Osteoblast (primary cell): Measurements from ENCODE around the gene PRKAR1A. TPM values are rescaled to one million over a fixed set of nuclear protein-coding genes. Genes with fewer than 3 reads are reported as not detected.
A peak's percentile ranks its signal among the peaks of the same experiment; 100 is the strongest.
"Not testable (repeated sequence)": the region's sequence is repeated elsewhere in the genome, so short reads cannot be mapped to it uniquely, and the experiment has no call there.

Experiments
- DNase-seq: peaks from one replicate; pipeline ENCODE4 v3.0.0; 2011; ENCODE audit warnings: low spot score, mixed read lengths; ENCODE audit not compliant: insufficient read length; ENCODE audit errors: missing footprints
- H2AFZ ChIP-seq: 2 replicates; pipeline ENCODE4 v1.6.0; 2011; ENCODE audit warnings: mild to moderate bottlenecking, low read length
- H3K27ac ChIP-seq: 2 replicates; pipeline ENCODE4 v1.5.1; 2011; ENCODE audit warnings: mild to moderate bottlenecking, low read depth, low read length, moderate library complexity
- H3K27me3 ChIP-seq: 2 replicates; pipeline ENCODE4 v1.6.0; 2012; ENCODE audit warnings: mild to moderate bottlenecking, control low read depth, inconsistent platforms, low read length, moderate library complexity; ENCODE audit not compliant: insufficient read depth
- H3K36me3 ChIP-seq: 2 replicates; pipeline ENCODE4 v1.5.1; 2011; ENCODE audit warnings: mild to moderate bottlenecking, low read length, control low read depth, moderate library complexity; ENCODE audit not compliant: insufficient read depth
- H3K4me1 ChIP-seq: 2 replicates; pipeline ENCODE4 v1.5.1; 2011; ENCODE audit warnings: mild to moderate bottlenecking, low read length, control low read depth, moderate library complexity; ENCODE audit not compliant: insufficient read depth
- H3K4me2 ChIP-seq: 2 replicates; pipeline ENCODE4 v1.6.0; 2011; ENCODE audit warnings: mild to moderate bottlenecking, low read length; ENCODE audit not compliant: insufficient read depth
- H3K4me3 ChIP-seq: fragments of 200-600 bp; sonication (generic); 3 replicates; pipeline ENCODE4 v1.5.1; 2012; ENCODE audit warnings: mild to moderate bottlenecking, low read length, inconsistent platforms; ENCODE audit not compliant: insufficient read depth
- H3K79me2 ChIP-seq: 2 replicates; pipeline ENCODE4 v1.6.0; 2012; ENCODE audit warnings: mild to moderate bottlenecking, low read length, control low read depth, inconsistent platforms; ENCODE audit not compliant: insufficient read depth
- H3K9me3 ChIP-seq: 2 replicates; pipeline ENCODE4 v1.5.1; 2011; ENCODE audit warnings: low read depth, low read length, control low read depth
- H4K20me1 ChIP-seq: 2 replicates; pipeline ENCODE4 v1.6.0; 2012; ENCODE audit warnings: mild to moderate bottlenecking, low read length, control low read depth; ENCODE audit not compliant: insufficient read depth
- total RNA-seq: library from RNA; depleted of rRNA; stranded (reverse); fragments of >200 nt; gene quantifications from 2 replicates; pipeline ENCODE4 v1.2.3, GENCODE V29; 2012
- TF ChIP-seq, protein P1 (sequence below): IDR thresholded peaks from 2 replicates; pipeline ENCODE4 v1.5.1; 2011; ENCODE audit warnings: mild to moderate bottlenecking, low read depth, low read length, moderate library complexity; ENCODE audit errors: extremely low read depth

The PRKAR1A gene
- total RNA-seq, 1 donor, result 259 TPM

DNA sequence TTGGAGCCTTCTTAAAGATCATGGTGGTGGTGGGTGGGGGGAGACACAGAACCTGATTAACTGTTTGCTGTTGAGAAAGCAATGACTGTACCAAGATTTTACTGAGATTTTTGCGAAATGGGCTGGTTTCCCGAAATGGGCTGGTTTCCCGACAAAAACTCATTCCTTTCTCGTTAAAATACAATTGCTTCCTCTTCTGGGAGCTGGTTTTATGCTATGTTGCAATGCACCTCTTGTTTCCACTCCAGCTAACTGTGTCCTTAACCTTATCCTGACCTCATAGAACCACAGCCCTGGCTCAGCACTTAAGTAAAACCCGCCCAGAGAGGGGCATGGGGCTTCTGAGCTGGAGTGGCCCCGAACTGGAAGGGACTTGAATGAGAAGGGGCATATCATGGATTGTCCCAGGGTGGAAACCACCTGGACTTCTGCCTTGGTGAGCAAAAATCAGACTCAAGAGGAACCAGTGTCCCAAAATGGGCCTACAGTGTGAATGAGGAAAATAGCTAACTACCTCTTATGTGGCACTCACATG lies 68.1 kb downstream of the PRKAR1A start:
- Histone ChIP-seq H3K27ac (peak overlapping the region; percentile 74), H3K4me1 (peaks cover 62% of the 10 kb centered on the region), H3K9me3 (no peaks in the 10 kb centered on the region), H3K36me3 (peaks cover 3% of the 10 kb centered on the region), H3K4me3 (no peak overlapping the region), H4K20me1 (no peaks in the 10 kb centered on the region), H3K79me2 (peaks cover 2% of the 10 kb centered on the region), H3K4me2 (peak overlapping the region; percentile 42), H3K27me3 (no peaks in the 10 kb centered on the region), H2AFZ (no peak overlapping the region)
- TF ChIP-seq, protein P1, sequence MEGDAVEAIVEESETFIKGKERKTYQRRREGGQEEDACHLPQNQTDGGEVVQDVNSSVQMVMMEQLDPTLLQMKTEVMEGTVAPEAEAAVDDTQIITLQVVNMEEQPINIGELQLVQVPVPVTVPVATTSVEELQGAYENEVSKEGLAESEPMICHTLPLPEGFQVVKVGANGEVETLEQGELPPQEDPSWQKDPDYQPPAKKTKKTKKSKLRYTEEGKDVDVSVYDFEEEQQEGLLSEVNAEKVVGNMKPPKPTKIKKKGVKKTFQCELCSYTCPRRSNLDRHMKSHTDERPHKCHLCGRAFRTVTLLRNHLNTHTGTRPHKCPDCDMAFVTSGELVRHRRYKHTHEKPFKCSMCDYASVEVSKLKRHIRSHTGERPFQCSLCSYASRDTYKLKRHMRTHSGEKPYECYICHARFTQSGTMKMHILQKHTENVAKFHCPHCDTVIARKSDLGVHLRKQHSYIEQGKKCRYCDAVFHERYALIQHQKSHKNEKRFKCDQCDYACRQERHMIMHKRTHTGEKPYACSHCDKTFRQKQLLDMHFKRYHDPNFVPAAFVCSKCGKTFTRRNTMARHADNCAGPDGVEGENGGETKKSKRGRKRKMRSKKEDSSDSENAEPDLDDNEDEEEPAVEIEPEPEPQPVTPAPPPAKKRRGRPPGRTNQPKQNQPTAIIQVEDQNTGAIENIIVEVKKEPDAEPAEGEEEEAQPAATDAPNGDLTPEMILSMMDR, result no peak
- DNase-seq, result no peak

DNA sequence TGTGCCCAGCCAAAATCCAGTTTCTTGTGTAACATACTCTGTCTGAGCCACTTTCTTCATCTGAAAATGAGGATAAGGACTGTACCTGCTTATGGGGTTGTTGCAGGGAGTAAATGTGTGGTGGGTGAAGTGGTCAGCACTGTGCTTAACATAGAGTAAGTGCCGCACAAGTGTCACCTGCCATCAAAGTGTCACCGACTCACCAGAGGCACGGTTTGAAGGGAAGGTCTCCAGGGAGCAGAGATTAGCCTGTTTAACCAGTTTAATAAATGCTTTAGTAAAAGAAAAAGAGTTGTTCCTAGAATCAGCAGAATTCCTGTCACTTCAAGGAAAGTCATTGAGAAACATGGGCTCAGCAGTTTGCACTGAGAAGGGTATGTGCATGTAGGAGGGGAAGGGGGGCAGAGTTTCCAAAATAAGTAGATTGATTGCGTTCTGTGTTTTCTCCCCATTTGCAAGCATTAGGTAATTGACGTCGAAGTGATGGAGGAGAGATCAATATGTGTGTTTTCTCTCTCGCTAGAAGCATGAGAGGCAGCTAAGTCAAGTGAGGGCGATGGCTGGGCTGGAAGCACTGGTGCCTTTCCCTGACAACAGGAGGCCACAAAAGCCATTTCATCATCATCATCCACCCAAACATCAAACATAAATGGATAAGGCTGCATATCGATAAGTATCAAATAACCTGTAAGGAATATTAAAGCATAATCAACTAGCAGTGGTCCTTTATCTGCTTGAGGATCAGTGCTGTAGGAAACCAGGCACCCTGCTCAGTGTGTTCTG lies 69.8 kb downstream of the PRKAR1A start:
- DNase-seq, result no peak
- no peaks in the 10 kb centered on the region for H3K79me2 ChIP-seq
- TF ChIP-seq, protein P1, result no peak
- no peak overlapping the region for H3K4me3 ChIP-seq
- peaks cover 57% of the 10 kb centered on the region for H3K4me1 ChIP-seq
- no peak overlapping the region for H3K27ac ChIP-seq
- H3K27me3 ChIP-seq, result no peaks in the 10 kb centered on the region
- no peak overlapping the region for H3K4me2 ChIP-seq
- peaks cover 10% of the 10 kb centered on the region for H3K36me3 ChIP-seq
- no peak overlapping the region for H2AFZ ChIP-seq
- no peaks in the 10 kb centered on the region for H3K9me3 ChIP-seq
- H4K20me1 ChIP-seq, result no peaks in the 10 kb centered on the region

DNA sequence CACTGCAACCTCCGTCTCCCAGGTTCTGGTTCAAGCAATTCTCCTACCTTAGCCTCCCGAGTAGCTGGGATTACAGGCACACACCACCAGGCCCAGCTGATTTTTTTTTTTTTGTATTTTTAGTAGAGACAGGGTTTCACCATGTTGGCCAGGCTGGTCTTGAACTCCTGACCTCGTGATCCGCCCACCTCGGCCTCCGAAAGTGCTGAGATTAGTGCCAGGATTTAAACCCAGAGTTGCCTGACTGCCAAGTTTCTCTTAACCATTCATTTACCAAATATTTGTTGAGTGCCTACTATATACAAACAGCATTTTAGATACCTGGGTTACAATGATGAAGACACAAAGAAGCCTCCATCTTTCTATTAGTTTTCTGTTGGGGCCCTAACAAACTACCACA lies 70.6 kb downstream of the PRKAR1A start:
- Histone ChIP-seq H3K4me1 (peaks cover 54% of the 10 kb centered on the region), H3K36me3 (peaks cover 10% of the 10 kb centered on the region)
- H4K20me1 ChIP-seq, H2AFZ ChIP-seq, H3K79me2 ChIP-seq, H3K4me2 ChIP-seq, H3K4me3 ChIP-seq, DNase-seq, H3K9me3 ChIP-seq, H3K27me3 ChIP-seq, H3K27ac ChIP-seq: not testable (repeated sequence)

DNA sequence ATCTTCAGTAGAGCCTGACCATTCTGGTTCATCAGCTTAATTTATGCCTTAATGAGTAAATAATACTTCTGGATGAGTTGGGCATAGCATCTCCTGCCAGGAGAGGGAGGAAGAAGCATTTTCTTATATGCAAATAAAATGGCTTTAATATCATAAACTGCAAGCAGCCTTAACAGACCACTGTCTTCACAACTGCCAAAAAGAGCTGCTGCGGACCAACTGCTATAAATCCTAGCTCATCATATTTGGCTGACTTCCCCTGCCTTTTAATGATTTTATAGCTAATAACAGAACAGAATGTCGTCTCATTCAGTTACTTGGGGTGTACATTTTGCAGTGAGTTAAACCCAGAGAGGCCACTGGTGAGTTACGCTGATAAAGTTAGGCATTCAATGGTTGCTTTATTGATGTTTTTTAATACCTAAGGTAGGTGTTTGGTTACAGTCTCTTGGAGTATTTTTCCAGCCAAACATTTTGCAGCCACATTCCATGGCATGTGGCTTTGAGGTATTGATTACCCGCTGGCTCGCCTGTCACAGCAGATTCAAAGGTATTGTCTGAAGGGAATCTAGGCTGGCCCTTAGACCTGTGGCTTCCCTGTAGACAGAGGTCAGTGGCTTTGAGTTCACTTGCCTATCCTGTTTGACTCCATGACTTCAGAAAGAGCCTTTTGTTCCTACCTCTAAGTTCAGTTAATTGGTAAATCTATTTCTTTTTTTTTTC lies 72.5 kb downstream of the PRKAR1A start:
- Histone ChIP-seq H3K4me1 (peaks cover 37% of the 10 kb centered on the region), H3K4me2 (no peak overlapping the region), H3K4me3 (no peak overlapping the region), H3K36me3 (peaks cover 21% of the 10 kb centered on the region), H3K9me3 (no peaks in the 10 kb centered on the region), H4K20me1 (no peaks in the 10 kb centered on the region), H3K27me3 (no peaks in the 10 kb centered on the region), H3K79me2 (peaks cover 3% of the 10 kb centered on the region), H2AFZ (no peak overlapping the region), H3K27ac (no peak overlapping the region)
- no peak for DNase-seq
- TF ChIP-seq, protein P1, result no peak
